Measurements from ENCODE around the gene PPP6R2.

The PPP6R2 gene

DNA sequence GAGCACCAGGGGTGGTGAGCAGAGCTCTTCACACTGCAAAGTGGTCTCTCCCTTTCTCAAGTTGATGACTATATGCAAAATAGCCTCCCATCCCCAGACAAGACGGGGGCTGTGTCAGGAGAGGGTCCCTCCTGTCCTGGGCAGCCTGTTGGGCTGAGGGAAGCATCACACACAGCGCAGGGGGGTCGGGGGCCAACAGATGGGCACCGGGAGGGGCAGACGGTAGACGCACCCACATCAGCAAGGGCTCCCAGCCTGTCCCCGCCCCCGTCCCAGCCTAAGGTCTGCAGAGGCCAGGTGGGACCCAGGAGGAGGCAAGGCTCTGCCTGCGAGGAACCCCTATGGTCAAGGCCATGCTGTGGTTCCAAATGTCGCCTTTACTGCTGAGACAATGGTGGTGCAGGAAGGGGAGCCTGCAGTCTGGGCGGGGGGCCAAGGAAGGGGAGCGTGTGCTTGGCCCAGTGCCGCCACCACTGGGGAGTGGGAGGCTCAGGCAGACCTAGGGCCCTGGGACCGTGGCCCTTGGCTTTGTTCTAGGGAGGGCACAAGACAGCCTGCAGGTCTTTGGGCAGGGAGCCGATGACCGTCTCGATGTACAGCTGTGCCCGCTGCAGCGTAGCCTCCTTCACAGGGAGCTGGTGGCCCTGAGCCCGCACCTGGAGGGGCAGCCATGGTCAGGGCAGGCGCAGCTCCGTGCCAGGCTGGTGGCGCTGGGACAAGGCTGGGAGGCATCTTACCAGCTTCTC lies 31.3 kb upstream of the PPP6R2 start:
- no peak overlapping the region for H3K4me3 ChIP-seq (ENCODE audit: low read depth, low read length)
- no peaks in the 10 kb centered on the region for H3K27me3 ChIP-seq (replicated peaks)
- DNase-seq = no peak
- no peak overlapping the region for H3K27ac ChIP-seq
- TF ChIP-seq, protein P1, sequence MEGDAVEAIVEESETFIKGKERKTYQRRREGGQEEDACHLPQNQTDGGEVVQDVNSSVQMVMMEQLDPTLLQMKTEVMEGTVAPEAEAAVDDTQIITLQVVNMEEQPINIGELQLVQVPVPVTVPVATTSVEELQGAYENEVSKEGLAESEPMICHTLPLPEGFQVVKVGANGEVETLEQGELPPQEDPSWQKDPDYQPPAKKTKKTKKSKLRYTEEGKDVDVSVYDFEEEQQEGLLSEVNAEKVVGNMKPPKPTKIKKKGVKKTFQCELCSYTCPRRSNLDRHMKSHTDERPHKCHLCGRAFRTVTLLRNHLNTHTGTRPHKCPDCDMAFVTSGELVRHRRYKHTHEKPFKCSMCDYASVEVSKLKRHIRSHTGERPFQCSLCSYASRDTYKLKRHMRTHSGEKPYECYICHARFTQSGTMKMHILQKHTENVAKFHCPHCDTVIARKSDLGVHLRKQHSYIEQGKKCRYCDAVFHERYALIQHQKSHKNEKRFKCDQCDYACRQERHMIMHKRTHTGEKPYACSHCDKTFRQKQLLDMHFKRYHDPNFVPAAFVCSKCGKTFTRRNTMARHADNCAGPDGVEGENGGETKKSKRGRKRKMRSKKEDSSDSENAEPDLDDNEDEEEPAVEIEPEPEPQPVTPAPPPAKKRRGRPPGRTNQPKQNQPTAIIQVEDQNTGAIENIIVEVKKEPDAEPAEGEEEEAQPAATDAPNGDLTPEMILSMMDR (IDR thresholded peaks at IDR 0.05; ENCODE audit: low read depth, low read length, missing control alignments) = no peak
- no peaks in the 10 kb centered on the region for H3K36me3 ChIP-seq (replicated peaks)
- in situ Hi-C loops (cut with HindIII; ENCODE audit: low pct_ligation_motif_present, low sequenced_read_pairs) = no loop called here

DNA sequence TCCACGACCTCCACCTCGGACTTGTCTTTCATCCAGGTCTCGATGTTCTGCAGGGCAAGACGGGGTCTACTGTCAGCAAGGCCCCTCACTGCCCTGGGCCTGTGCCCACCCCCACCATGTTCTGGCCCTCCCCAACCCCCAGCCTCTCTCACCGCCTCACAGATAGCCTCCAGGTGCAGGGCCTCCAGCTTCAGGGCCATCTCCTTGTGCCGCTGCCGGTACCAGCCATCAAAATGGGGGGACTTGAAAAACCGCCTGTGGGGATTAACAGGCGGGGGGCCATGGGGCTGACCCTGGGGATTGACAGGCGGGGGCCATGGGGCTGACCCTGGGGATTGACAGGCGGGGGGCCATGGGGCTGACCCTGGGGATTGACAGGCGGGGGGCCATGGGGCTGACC lies 30.8 kb upstream of the PPP6R2 start:
- DNase-seq = no peak
- H3K27ac ChIP-seq = no peak overlapping the region
- H3K36me3 ChIP-seq (replicated peaks) = no peaks in the 10 kb centered on the region
- in situ Hi-C loops (cut with HindIII; ENCODE audit: low pct_ligation_motif_present, low sequenced_read_pairs) = no loop called here
- H3K27me3 ChIP-seq (replicated peaks) = no peaks in the 10 kb centered on the region
- TF ChIP-seq, protein P1 (IDR thresholded peaks at IDR 0.05; ENCODE audit: low read depth, low read length, missing control alignments) = no peak
- H3K4me3 ChIP-seq (ENCODE audit: low read depth, low read length) = no peak overlapping the region

DNA sequence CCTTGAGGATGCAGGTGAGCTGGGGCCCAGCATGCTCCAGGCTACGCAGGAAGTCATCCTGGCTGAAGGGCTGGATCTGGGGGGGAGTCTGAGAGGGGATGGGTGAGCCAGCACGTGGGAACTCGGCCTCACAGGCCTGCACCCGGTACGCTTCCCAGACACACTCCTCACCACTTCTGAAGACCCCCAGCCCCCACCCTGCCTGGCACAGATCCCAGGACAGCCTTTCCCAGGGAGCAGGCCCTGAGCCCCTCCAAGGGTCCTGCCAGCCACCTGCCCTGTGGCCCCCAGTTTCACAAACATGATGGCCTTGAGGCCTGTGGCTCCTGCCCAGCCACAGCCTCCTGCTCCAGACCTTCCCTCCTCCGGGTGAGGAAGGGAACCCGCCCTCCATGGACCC lies 30.1 kb upstream of the PPP6R2 start:
- Histone ChIP-seq H3K27ac (no peak overlapping the region), H3K36me3 (replicated peaks) (no peaks in the 10 kb centered on the region), H3K27me3 (replicated peaks) (no peaks in the 10 kb centered on the region), H3K4me3 (ENCODE audit: low read depth, low read length) (no peak overlapping the region)
- no peak for DNase-seq
- TF ChIP-seq, protein P1 (IDR thresholded peaks at IDR 0.05; ENCODE audit: low read depth, low read length, missing control alignments) = no peak
- in situ Hi-C loops (cut with HindIII; ENCODE audit: low pct_ligation_motif_present, low sequenced_read_pairs) = no loop called here

DNA sequence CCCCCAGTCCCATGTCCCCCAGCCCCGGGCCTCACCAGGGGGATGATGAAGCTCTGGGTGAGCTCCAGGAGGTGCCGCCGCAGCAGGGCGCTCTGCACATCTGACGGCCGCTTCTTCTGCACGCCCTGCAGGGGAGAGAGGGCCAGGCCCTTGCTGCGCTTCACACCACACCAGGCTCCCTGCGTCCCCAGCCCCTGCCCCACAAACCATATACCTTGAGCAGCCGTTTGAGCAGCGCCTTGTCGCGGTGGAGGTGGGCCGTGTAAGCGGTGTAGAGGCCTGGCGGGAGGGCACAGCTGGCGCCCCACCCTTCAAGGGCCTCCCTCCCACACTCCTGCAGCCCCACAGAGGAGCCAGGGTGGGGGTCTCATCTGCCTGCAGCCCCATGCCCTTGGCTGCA lies 29.5 kb upstream of the PPP6R2 start:
- TF ChIP-seq, protein P1 (IDR thresholded peaks at IDR 0.05; ENCODE audit: low read depth, low read length, missing control alignments) = no peak
- no peak overlapping the region for H3K27ac ChIP-seq
- H3K27me3 ChIP-seq (replicated peaks) = no peaks in the 10 kb centered on the region
- H3K36me3 ChIP-seq (replicated peaks) = no peaks in the 10 kb centered on the region
- DNase-seq = no peak
- no peak overlapping the region for H3K4me3 ChIP-seq (ENCODE audit: low read depth, low read length)
- in situ Hi-C loops (cut with HindIII; ENCODE audit: low pct_ligation_motif_present, low sequenced_read_pairs) = no loop called here

DNA sequence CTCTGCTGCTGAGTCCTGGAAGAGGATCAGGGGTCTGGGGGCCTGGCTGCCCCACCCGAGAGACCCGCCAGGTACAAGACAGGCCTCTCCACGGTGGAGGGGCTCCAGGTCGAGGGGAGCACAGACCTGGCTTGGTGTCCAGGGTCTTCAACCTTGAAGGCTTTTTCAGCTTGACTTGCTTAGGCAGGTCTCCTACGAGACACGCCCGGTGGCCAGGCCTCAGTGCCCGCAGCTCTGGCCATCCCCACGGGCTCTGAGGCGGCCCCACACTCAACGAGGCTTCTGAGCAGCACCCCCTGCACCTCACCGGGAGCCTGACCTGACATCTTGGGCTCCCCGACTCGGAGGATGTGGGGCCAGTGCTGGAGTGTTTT lies 29.1 kb upstream of the PPP6R2 start:
- Histone ChIP-seq H3K27ac (no peak overlapping the region), H3K27me3 (replicated peaks) (no peaks in the 10 kb centered on the region), H3K36me3 (replicated peaks) (no peaks in the 10 kb centered on the region), H3K4me3 (ENCODE audit: low read depth, low read length) (no peak overlapping the region)
- TF ChIP-seq, protein P1 (IDR thresholded peaks at IDR 0.05; ENCODE audit: low read depth, low read length, missing control alignments) = no peak
- DNase-seq = no peak
- in situ Hi-C loops (cut with HindIII; ENCODE audit: low pct_ligation_motif_present, low sequenced_read_pairs) = no loop called here

All from brain microvascular endothelial cell (primary cell).